AG20443 (cell line): ENCODE results near the gene DNAJC16.
A peak's percentile ranks its signal among the peaks of the same experiment; 100 is the strongest.
"Not testable (repeated sequence)": the region's sequence is repeated elsewhere in the genome, so short reads cannot be mapped to it uniquely, and the experiment has no call there.

Experiments used
- DNase-seq: peaks from one replicate; pipeline ENCODE4 v3.0.0; 2012; ENCODE audit warnings: low spot score, mixed read lengths

DNAJC16 gene

DNA sequence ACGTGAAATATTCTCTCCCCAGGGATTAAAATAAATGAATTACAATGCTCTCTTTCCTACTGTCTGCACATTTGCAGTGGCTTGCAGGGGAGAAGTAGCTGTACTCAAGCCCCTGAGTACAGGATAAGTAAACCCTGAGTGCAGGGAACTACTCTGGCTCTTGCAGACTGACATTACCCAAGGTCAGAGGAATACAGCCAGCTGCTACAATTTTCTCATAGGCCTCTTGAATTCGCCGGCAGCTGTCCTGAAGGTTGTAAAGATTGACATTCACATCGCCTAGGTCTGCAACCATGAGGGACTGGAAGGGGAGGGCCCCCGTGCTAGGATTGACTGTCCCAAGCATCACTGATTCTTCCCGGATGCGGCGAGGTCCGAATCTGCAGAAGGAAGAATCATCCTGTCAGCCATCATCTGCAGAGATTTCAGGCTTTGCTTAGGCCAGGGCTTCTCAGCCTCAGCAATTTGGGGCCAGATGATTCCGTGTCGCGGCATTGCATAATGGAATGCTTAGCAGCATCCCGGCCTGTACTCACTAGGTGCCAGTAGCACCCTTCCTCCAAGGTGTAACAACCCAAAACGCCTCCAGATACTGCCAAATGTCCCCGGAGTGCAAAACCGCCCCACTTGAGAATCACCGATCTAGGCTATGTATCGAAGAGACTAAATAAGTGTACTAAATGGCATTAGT is 56.5 kb downstream of the DNAJC16 start:
- DNase-seq: no peak

DNA sequence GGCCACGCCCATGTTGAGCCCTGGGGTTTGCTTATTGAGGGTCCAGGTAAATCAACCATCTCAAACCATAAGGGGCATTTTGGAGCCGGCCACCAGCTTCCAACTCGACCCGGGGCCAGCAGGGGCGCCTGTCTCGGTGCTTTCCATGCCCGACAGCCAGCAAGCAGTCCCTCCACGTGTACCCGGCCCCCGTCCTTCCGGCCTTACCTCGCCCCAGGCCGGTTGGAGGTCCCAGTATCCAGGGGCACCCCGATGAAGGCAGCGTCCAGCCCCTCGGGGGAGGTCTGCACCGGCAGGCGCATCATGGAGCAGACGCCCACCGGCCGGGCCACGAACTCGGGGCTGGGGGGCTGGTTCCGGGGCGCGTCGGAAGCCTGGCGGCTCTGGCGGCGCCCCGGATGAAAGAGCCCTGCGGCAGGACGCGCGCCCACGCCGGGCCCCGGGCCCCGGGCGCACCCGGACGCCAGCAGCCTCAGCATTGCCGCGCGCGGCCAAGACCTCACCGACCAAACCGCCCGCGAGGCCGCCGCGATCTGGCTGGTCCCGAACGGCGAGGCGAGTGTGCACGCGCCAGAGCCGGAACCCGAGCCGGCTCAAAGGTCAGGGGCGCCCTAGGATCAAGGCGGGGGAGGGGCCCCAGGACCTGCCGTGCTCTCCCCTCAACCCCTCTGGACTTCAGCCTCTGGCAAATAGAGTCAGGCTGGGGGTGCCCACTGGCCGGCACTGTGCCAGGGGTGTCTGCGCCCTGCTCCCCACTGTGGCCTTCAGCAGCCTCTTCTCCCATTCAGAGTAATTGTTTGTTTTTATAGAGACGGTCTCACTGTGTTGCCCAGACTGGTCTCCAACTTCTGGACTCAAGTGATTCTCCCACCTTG is 58.1 kb downstream of the DNAJC16 start, which contains the start of gene AGMAT:
TSS of gene AGMAT (minus strand) at position 563 of the 875 bp plus-strand sequence. CDS start at position 479, 84 bp downstream.
- DNase-seq: peak; percentile 77

DNA sequence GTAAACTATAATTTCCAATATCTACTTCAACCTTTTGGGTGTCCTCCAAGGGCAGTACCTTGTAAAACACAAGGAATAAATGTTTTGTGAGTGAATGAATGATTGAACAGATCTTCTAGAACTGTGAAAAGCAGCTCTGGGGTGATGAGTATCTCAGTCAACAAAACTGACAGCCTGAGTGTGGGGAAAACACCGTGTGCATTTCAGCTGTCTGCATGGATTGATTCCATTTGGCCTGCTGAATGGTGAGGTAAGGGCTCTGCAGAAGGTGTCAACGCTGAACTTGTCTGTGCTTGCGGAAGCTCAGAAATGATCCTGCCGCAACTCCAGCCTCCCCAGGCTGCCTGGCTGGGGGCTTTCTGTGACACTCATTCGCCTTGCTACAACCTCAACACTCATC is 65.6 kb downstream of the DNAJC16 start:
- DNase-seq: no peak

DNA sequence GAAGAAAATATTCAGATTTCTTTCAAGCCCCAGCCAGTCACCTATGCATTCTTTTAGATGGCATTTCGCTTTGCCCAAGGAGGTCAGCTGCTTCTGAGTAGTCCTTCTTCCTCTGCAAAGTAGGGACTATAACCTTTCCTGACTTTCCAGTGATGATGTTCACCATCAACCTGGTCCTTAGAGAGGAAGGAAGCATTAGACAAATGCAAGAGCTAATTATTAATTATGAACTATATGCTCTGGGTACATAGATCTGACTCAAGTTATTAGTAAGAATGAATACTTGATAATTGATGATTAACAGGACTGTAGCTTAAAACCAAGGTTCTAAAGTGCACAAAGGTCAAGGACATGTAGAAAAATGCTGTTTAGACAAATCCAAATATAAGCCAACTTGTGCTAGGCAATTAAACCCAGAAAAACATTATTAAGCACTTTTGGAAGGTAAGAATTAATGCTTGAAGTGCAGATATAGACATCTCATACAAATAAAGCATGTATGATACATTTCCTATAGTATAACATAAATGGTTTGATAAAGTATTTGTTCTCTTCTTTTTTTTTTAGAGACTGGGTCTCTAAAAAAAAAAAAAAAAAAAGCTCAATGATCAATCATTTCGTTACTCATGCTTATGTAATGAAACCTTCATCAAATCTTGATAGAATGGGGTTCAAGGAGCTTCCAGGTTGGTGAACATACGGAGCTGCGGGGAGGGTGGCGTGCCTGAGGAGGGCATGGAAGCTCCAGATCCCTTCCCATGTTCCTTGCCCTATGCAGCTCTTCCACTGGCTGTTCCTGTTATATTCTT is 69.4 kb downstream of the DNAJC16 start:
- DNase-seq: no peak

DNA sequence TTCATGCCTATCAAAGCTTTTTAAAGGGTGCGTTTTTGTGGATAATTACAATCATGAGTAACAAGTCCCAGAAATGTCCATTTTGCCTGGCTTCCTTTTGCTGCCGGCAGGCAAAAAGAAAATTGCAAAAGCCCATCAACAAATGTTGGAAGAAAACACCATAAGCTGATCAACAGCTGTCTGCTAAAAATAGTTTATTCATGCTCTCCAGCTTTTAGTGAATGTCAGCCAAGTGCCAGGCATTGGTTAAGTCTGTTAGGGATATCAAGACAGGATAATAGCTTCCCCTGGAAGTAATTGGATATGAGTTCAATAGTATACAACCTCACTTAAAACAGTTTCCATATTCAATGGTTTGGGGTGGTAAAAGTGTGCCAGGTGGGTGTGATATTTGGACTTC is 71.8 kb downstream of the DNAJC16 start:
- no peak for DNase-seq

DNA sequence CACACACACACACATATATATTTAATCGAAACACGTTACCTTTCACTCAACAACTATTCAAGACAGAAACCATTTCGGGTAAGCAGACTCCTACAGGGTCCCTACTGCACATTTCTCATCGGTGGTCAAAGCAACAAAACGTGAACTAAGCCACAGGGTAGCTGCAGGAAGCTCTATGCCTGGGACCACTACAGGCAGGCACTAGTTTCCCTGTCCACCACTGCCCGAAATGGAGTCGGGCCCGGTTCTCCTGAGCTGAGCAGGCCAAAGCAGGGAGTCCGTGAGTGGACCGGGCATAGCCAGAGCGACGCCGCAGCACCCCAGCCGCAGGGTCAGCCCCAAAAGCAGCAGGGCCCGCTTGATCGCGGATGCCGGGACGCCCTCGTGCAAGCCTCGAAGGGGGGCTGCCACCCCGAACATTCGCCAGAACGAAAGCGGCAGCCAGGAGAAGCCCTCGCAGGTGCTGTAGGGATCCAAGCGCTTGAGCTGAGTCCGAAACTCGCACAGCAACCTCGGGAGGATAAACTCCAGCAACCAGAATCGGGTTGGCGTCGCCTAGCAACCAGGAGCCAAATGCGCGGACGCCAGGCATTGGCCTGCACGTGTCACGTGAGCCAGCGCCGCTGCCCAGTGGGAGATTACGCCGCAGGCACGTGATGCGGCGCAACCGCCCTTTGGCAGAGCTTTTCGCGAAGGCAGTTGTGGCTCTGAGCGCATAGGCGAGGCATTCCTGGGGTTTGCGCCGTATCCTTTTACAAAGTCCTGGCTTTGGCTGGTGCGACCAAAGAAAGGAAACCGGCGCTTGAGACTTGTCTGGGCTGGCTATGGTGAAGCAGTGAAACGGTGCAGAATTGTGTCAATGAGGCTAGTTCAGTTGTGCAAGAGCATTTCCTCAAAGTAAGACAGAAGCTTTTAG is 76.7 kb downstream of the DNAJC16 start:
- DNase-seq: peak; percentile 99

DNA sequence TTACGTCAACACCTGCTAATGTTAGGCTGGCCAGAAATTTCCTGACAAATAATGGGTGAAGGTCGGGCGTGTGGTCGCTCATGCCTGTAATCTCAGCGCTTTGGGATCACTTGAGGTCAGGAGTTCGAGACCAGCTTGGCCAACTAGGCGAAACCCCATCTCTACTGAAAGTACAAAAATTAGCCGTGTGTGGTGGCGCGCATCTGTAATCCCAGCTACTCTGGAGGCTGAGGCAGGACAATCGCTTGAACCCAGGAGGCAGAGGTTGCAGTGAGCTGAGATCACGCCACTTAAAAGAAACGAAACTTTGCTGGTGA is 77.3 kb downstream of the DNAJC16 start:
- DNase-seq: not testable (repeated sequence)

DNA sequence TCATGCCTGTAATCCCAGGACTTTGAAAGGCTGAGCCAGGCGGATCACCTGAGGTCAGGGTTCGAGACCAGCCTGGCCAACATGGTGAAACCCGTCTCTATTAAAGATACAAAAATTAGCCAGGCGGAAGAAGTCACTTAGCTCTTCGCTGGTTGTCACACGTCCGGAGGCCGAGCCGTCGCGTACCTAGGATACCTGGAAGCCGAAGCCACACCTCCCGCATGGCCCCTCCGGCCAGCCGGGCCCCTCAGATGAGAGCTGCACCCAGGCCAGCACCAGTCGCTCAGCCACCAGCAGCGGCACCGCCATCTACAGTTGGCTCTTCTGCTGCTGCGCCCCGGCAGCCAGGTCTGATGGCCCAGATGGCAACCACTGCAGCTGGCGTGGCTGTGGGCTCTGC is 77.8 kb downstream of the DNAJC16 start:
- DNase-seq: not testable (repeated sequence)

DNA sequence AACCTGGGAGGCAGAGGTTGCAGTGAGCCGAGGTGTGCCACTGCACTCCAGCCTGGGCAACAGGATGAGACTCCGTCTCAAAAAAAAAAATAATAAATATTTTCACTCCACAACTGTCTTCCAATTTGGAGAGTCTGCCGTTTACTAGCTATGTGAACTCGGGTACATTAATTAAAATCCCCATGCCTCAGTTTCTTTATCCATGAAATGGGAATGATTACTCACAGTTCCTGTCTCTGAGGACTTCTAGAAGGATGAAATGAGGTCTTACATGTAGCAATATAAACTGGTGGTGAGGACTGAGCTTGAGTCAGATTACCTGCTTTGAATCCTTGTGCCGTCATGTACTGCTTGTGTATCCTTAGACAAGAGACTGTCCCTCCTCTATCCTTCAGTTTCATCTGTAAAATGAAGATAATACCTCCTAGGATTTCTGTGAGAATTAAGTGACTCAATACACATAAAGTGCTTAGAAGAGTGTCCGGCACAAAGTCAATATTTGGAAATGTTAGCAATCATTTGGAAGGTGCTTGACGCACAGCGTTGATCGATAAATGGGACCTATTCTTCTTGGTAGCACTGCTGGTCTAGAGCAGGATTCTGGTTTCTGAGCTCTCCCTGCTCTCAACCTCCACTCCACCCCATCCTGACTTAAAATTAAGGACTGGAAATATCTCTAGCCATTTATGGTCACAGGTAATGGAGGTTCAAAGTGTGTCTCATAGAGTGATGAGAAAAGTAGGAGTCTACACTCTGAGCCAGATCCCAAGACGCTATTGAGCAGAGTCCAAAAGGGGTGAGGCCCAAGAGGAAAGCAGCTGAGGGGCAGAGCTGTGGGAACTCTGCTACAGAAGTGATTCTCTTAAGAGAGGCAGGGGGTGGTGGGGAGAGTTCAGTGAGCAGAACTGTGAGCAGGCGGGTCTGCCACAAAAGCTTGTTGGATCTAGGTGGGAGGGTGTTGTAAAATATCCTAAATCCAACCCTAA is 79.0 kb downstream of the DNAJC16 start:
- no peak for DNase-seq

DNA sequence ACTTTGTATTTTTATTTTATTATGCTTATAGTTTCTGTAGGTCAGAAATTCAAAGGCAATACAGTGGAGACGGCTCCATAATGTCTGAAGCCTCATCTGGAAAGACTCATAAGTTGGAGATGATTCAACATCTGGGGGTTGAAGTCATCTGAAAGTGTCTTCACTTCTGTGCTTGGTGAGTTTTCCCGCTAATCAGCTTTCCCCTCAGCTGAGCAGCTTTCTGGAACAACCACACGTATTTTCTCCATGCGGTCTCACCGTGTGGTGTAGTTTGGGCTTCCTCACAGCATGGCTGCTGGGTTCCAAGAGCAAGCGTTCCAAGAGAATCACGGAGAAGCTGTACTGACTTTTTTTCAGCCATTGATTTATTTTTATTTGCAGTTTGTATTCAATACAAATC is 83.0 kb downstream of the DNAJC16 start:
- DNase-seq: no peak

DNA sequence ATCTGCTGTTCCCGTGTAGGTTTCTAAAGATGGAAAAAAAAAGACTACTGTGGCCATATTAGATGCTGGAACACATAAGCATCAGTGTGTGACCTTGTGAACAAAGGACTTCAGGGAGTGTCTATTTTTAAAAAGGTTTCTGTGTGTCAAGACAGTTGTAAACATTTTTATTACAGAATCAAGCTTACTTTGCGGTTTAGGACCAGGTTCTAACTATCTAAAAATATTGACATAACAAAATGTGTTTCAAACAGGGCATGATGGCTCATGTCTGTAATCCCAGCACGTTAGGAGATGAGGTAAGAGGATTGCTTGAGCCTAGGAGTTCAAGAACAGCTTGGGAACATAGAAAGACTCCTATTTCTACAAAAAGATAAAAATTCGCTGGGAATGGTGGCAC is 83.5 kb downstream of the DNAJC16 start:
- DNase-seq: no peak

DNA sequence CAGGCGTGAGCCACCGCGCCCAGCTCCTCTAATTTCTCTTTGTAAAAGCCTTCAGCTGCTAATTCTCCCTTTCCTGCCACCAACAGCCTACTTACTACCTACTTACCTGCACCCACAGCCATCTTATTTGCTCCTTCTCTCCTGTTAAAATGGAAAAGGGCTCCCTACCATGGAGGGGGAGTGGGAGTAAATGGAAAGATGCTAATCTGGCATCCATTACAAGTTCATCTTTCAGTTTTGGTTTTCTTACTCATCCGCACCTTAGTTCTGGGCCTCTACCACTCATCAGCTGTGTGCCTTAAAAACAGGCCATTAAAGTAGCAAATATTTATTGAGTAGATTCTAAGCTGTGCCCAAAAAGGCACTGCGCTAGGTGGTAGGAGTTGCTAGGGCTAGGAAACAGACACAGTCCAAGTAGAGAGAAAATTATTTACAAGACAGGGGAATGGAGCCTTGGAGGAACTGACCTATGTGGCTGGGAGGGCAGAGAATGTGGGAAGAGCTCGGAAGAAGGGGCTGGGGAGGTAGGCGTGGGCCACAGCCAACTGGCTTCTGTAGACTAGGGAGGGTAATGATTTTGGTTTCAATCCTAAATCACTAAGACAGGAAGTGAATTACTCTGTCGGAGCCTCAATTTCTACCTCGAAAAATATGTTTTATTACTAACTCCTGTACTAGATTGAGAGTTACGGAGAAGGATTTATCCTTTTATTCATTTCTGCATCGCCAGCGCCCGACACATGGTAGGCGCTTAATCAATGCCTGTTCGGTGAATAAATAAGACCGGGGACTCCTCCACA is 89.9 kb downstream of the DNAJC16 start:
- DNase-seq: peak; percentile 32

DNA sequence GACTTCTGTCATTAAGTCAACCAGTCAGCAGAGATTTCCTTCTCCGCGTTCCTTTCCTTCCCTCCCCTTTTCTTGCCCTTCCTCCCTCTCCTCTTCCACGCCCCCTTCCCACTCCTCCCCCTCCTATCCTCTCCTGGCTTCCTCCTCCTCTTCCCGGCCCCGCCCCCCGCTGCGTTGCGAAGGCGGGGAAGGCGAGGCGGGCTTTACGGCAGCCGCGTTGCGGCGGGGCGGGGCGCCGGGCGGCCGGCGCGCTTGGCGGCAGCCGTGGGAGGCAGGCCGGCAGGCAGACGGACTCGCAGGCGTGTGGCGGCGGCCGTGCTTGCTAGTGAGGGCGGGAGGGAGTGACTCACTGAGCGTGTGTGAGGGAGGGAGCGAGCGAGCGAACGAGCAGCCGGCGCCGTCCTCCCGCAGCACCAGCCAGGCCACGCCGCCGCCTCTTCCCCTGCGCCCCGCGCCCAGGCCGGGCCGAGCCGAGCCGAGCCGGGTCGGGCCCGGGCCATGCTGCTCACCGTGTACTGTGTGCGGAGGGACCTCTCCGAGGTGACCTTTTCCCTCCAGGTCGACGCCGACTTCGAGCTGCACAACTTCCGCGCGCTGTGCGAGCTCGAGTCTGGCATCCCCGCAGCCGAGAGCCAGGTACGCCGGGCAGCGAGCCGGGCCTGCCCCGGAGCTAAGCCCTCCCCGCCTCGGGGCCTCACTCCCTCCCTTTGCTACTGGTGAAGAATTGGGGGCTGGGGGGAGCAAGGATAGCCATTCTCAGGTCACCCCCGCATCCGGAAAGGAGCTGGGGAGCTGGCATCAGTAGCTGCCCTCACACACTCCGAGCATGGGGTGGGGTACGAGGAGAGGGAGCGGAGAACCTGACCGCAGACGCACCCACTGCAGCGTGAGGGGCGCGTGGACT is 90.8 kb downstream of the DNAJC16 start, which contains the start of gene DDI2:
TSS of gene DDI2 (plus strand) at position 286 of the 904 bp plus-strand sequence. CDS start at position 499, 213 bp downstream.
- peak; percentile 96 for DNase-seq

DNA sequence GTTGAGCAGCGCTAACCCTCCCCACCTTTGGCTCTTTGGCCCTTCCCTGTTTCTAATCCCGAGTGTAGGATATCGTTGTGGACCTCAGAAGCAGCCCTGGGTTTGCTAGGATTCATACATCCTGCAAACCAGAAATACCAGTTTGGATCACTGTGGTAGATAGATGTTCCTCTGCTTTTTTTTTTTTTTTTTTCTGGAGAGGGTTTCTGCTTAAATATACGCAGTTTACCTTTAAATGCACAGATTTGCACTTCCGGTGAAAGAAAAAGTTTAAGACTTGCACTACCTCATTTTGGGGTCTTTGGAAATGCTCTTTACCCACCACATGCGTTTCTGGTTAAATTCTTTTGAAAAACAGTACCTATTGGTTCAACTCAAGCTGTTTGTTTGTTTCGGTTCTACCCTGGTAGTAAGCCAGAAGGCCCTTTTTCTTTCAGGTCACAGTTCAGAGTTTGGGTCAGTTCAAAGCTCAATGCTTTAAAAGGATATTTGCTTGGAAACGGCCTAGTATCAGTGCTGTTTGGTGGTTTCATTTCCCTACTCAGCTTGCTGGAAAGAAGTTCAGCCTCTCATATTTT is 91.5 kb downstream of the DNAJC16 start:
- no peak for DNase-seq

DNA sequence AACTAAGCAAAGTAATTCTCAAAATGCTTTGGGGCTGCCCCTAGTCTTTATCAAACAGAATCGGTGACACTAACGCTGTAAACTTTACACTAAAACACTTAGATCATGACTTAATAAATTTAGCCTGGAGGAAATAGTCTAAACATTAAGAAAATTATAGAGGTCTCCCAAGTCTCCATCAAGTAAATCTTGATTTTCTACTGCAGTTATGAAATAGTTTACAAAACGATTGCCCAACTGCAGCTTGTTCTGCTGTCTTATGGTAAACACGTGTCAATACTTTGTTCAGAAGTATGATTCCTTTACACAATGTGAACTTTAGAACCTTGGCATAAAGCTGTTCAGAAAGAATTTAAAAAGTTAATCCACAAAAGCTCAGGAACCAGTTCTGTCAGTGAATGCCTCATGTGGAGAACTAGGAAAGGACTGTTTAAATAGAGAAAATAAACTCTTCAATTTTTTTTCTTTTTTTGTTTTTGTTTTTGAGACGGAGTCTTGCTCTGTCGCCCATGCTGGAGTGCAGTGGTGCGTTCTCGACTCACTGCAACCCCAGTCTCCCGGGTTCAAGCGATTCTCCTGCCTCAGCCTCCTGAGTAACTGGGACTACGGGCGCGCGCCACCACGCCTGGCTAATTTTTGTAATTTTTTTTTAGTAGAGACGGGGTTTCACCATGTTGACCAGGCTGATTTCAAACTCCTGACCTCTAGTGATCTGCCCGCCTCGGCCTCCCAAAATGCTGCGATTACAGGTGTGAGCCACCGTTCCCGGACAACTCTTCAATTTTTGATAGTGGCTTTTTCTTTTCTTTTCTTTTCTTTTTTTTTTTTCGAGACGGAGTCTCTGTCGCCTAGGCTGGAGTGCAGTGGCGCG is 92.2 kb downstream of the DNAJC16 start:
- peak; percentile 49 for DNase-seq

DNA sequence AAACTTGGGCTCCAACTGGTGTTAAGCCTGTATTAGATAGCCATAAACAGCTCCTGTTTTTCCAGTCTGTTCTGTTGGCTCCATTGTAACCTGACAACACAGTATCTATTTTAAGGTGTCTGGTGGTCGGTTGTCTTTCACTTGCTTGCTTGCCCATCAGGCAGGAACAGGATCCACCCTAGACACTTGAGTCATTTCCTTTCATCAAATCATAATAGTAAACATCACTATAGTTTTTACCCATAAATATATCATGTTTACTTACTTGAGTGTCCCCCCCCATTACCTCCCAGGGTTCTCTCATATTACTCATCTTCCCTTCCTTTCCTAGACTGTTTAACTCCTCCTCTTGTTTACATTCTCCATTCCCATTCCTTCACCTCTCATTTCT is 93.5 kb downstream of the DNAJC16 start:
- DNase-seq: no peak
